ENCODE measurements around the gene SETD2.

- TF ChIP-seq CTCF (conservative IDR thresholded peaks at IDR 0.05 in 1 of 2, IDR thresholded peaks at IDR 0.05 in 1 of 2; ENCODE audit: low read depth in 1 of 2, low read length in 2 of 2) (peak; percentile 46 to 67), EZH2 (IDR thresholded peaks at IDR 0.05; ENCODE audit: low read length, missing control alignments) (no peak)
Observed at GRCh38 chr3:46998121-46998851, 165.6 kb downstream of the SETD2 start.

Data from fibroblast of lung (primary cell).